Measurements from ENCODE around the gene PTK7. TPM values are rescaled to one million over a fixed set of nuclear protein-coding genes. Genes with fewer than 3 reads are reported as not detected.

PTK7 gene
- total RNA-seq, 1 experiment from 2014 or later = 105 TPM

GRCh38 chr6:43052225-43052841 lies 23.8 kb upstream of the PTK7 start:
- intact Hi-C loops (cut with micrococcal nuclease) = no loop called here

DNA sequence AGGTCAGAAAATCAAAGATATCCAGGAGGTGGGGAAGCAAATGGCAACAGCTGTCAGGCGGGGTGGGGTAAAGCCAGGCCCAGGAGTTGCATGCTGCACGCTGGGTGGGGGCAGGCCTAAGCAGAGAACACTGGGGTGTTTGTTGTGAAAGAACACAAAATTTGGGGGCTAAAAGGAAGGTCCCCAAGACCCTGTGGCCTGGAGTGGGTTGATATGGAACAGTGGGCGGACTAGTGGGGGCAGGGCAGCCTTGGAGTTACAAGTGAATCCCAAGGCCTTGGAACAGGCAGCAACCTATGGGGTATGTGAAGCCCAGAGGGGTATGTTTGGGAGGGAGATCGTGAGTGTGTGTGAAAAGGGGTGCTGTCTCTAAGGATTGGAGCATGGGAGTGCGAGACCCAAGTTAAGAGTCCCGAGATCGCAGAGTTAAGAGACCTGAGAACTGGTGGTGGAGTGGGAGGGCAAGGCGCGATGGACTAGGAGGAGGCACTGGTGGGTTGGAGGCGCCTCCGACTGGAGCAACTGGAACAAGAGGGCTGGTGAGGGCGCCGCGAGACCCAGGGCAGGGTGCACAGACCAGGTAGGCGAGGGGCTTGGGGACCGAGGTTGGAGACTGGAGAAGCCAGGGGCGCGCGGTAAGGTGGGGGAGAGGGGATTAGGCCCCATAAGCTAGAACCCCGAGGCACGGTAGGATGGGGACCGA lies 23.1 kb upstream of the PTK7 start:
- peak; percentile 41 for ATAC-seq
- H2AFZ ChIP-seq (ENCODE audit: low read depth, low read length, poor library complexity, severe bottlenecking) = no peak overlapping the region
- peaks cover 8 to 24% of the 10 kb centered on the region in 2 experiments; a peak in 3 of 4 replicates for H3K36me3 ChIP-seq (ENCODE audit: control insufficient read depth in 1 of 2, insufficient read depth in 2 of 2, low read length in 2 of 2)
- peaks cover 7 to 25% of the 10 kb centered on the region in 2 experiments; a peak in 3 of 4 replicates for H3K4me1 ChIP-seq (ENCODE audit: control insufficient read depth in 1 of 2, insufficient read depth in 2 of 2, low read length in 2 of 2)
- intact Hi-C loops (cut with micrococcal nuclease) = no loop called here
- ChIA-PET CTCF (interaction anchor here (1.5 kb wide), 1 partner anchor 91 kb away, joined by 5 read pairs; no protein-coding TSS in a partner anchor), RAD21 (ENCODE audit: low non-redundant PET in 1 of 2, low total read pairs in 2 of 2, uncharacterized antibody in 2 of 2, unreplicated experiment in 2 of 2) (interaction anchor here in 1 of 2 experiments (1.0 kb wide), 1 partner anchor 24 kb away, joined by 3 read pairs; no protein-coding TSS in a partner anchor), POLR2A (interaction anchor here (0.8 to 1.6 kb wide), 5 partner anchors 12 to 122 kb away, joined by 3 to 10 read pairs (median 4); partner anchors contain the start of genes KLHDC3, MEA1 and PPP2R5D)
- H3K27me3 ChIP-seq (ENCODE audit: insufficient read depth, low read length) = no peaks in the 10 kb centered on the region
- H3K4me3 ChIP-seq (replicated peaks in 1 of 2; ENCODE audit: low read depth in 1 of 2, low read length in 2 of 2) = peak overlapping the region; percentile 97
- no peaks in the 10 kb centered on the region for H3K9me2 ChIP-seq (ENCODE audit: insufficient read depth)
- no peaks in the 10 kb centered on the region for H3K9me3 ChIP-seq (ENCODE audit: control insufficient read depth in 1 of 2, insufficient read depth in 1 of 2, low read depth in 1 of 2, low read length in 2 of 2)
- peaks cover 32% of the 10 kb centered on the region for H3K79me2 ChIP-seq (ENCODE audit: insufficient read depth, low read length)
- no TSS peak for BruUV-seq (replicated peaks)
- H3K4me2 ChIP-seq (ENCODE audit: low read length) = peak overlapping the region; percentile 99
- H4K20me1 ChIP-seq (ENCODE audit: insufficient read depth) = no peaks in the 10 kb centered on the region
- H3K27ac ChIP-seq (ENCODE audit: low read depth, low read length) = peak overlapping the region; percentile 98
- peak overlapping the region; percentile 98 for H3K9ac ChIP-seq (ENCODE audit: low read length)
- no peak for DNase-seq (ENCODE audit: low read depth, low spot score)
- TF ChIP-seq EZH2phosphoT487 (IDR thresholded peaks at IDR 0.05; ENCODE audit: borderline replicate concordance) (no peak), ELF1 (IDR thresholded peaks at IDR 0.05; ENCODE audit: borderline replicate concordance, low read depth) (no peak), MAX (IDR thresholded peaks at IDR 0.05) (no peak), YY1 (IDR thresholded peaks at IDR 0.05; ENCODE audit: extremely low read depth, insufficient replicate concordance, low read depth, low read length) (no peak), ZNF274 (IDR thresholded peaks at IDR 0.05; ENCODE audit: low read depth, low read length) (no peak), CEBPB (IDR thresholded peaks at IDR 0.05; ENCODE audit: low read depth) (no peak), SRF (IDR thresholded peaks at IDR 0.05; ENCODE audit: low read depth) (no peak), FOSL1 (IDR thresholded peaks at IDR 0.05; ENCODE audit: low read depth) (no peak), EZH2 (IDR thresholded peaks at IDR 0.05) (no peak), CBX3 (IDR thresholded peaks at IDR 0.05; ENCODE audit: low read depth) (no peak), POLR2A (IDR thresholded peaks at IDR 0.05; ENCODE audit: borderline replicate concordance, extremely low read depth, insufficient read depth, insufficient read length) (no peak)
- TF ChIP-seq, protein P1, sequence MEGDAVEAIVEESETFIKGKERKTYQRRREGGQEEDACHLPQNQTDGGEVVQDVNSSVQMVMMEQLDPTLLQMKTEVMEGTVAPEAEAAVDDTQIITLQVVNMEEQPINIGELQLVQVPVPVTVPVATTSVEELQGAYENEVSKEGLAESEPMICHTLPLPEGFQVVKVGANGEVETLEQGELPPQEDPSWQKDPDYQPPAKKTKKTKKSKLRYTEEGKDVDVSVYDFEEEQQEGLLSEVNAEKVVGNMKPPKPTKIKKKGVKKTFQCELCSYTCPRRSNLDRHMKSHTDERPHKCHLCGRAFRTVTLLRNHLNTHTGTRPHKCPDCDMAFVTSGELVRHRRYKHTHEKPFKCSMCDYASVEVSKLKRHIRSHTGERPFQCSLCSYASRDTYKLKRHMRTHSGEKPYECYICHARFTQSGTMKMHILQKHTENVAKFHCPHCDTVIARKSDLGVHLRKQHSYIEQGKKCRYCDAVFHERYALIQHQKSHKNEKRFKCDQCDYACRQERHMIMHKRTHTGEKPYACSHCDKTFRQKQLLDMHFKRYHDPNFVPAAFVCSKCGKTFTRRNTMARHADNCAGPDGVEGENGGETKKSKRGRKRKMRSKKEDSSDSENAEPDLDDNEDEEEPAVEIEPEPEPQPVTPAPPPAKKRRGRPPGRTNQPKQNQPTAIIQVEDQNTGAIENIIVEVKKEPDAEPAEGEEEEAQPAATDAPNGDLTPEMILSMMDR (IDR thresholded peaks at IDR 0.05 in 2 of 3, conservative IDR thresholded peaks at IDR 0.05 in 1 of 3; ENCODE audit: borderline replicate concordance in 1 of 3, insufficient read depth in 1 of 3, low read depth in 2 of 3, low read length in 2 of 3) = no peak

More at GRCh38 chr6:43052225-43052841, 23.8 kb upstream of the PTK7 start:
- POLR2A ChIA-PET = no interaction called here
- peak overlapping the region; percentile 97 for H3K4me3 ChIP-seq (replicated peaks in 1 of 2; ENCODE audit: low read depth in 1 of 2, low read length in 2 of 2)
- H3K9me2 ChIP-seq (ENCODE audit: insufficient read depth) = no peaks in the 10 kb centered on the region
- BruUV-seq (replicated peaks) = TSS peak; percentile 29
- no peak for TF ChIP-seq YY1 (IDR thresholded peaks at IDR 0.05; ENCODE audit: extremely low read depth, insufficient replicate concordance, low read depth, low read length)
- peak; percentile 24 for TF ChIP-seq POLR2A (IDR thresholded peaks at IDR 0.05; ENCODE audit: borderline replicate concordance, extremely low read depth, insufficient read depth, insufficient read length)
- TF ChIP-seq CBX3 (IDR thresholded peaks at IDR 0.05; ENCODE audit: low read depth) = no peak
- TF ChIP-seq ZNF274 (IDR thresholded peaks at IDR 0.05; ENCODE audit: low read depth, low read length) = no peak
- H3K27ac ChIP-seq (ENCODE audit: low read depth, low read length) = peak overlapping the region; percentile 98
- no peak for DNase-seq (ENCODE audit: low read depth, low spot score)
- H3K4me2 ChIP-seq (ENCODE audit: low read length) = peak overlapping the region; percentile 99
- H3K79me2 ChIP-seq (ENCODE audit: insufficient read depth, low read length) = peaks cover 27% of the 10 kb centered on the region
- no peaks in the 10 kb centered on the region for H3K9me3 ChIP-seq (ENCODE audit: control insufficient read depth in 1 of 2, insufficient read depth in 1 of 2, low read depth in 1 of 2, low read length in 2 of 2)
- peaks cover 6 to 21% of the 10 kb centered on the region in 2 experiments; a peak in 3 of 4 replicates for H3K4me1 ChIP-seq (ENCODE audit: control insufficient read depth in 1 of 2, insufficient read depth in 2 of 2, low read length in 2 of 2)
- H3K27me3 ChIP-seq (ENCODE audit: insufficient read depth, low read length) = no peaks in the 10 kb centered on the region
- peaks cover 14 to 19% of the 10 kb centered on the region in 2 experiments; a peak in 3 of 4 replicates for H3K36me3 ChIP-seq (ENCODE audit: control insufficient read depth in 1 of 2, insufficient read depth in 2 of 2, low read length in 2 of 2)
- ATAC-seq = no peak
- CTCF ChIA-PET = no interaction called here
- RAD21 ChIA-PET (ENCODE audit: low non-redundant PET in 1 of 2, low total read pairs in 2 of 2, uncharacterized antibody in 2 of 2, unreplicated experiment in 2 of 2) = no interaction called here
- no peaks in the 10 kb centered on the region for H4K20me1 ChIP-seq (ENCODE audit: insufficient read depth)
- H2AFZ ChIP-seq (ENCODE audit: low read depth, low read length, poor library complexity, severe bottlenecking) = no peak overlapping the region
- H3K9ac ChIP-seq (ENCODE audit: low read length) = peak overlapping the region; percentile 98
